ENCODE measurements around the gene TMC1. TPM values are rescaled to one million over a fixed set of nuclear protein-coding genes. Genes with fewer than 3 reads are reported as not detected.

The TMC1 gene
- total RNA-seq, 4 donors from 2014 or later: 0.32 TPM; not detected in 3

GRCh38 chr9:72597181-72597517 lies 75.7 kb downstream of the TMC1 start:
- intact Hi-C loops (cut with DNase I; ENCODE audit: low total_unique reads) (loop anchor here (10.0 kb wide), 2 partner anchors 152 to 202 kb away; no protein-coding TSS in a partner anchor), in situ Hi-C loops (cut with MboI; ENCODE audit: low pct_ligation_motif_present in 1 of 4, low pct_unique_long_range_greater_than_20kb in 1 of 4, low sequenced_read_pairs in 3 of 4) (loop anchor here in 1 of 4 donors (10.0 to 25.0 kb wide), 2 partner anchors 312 to 785 kb away; no protein-coding TSS in a partner anchor)
- 92 to 100% methylated on average over 2 to 8 of the region's 8 CpGs for WGBS, 2 donors (ENCODE audit: low coverage in 1 of 2)
- TF ChIP-seq EP300 (IDR thresholded peaks at IDR 0.05; ENCODE audit: low read depth) (no peak), POLR2AphosphoS5 (IDR thresholded peaks at IDR 0.05) (no peak), CTCF (IDR thresholded peaks at IDR 0.05) (no peak), POLR2A (IDR thresholded peaks at IDR 0.05) (no peak)
- Histone ChIP-seq H3K4me3 (no peak overlapping the region), H3K27ac (no peak overlapping the region), H3K4me1 (peaks cover 0 to 19% (median 11%) of the 10 kb centered on the region in 4 donors), H3K27me3 (no peaks in the 10 kb centered on the region), H3K9me3 (no peaks in the 10 kb centered on the region), H3K36me3 (no peaks in the 10 kb centered on the region)
- no peak for DNase-seq

GRCh38 chr9:72597601-72598000 lies 76.2 kb downstream of the TMC1 start:
- 90 to 91% methylated on average over 3 of the region's 3 CpGs for WGBS, 2 donors (ENCODE audit: low coverage in 1 of 2)

GRCh38 chr9:72598639-72599038 lies 77.2 kb downstream of the TMC1 start:
- no peak for DNase-seq
- in situ Hi-C loops (cut with MboI; ENCODE audit: low pct_ligation_motif_present in 1 of 4, low pct_unique_long_range_greater_than_20kb in 1 of 4, low sequenced_read_pairs in 3 of 4): loop anchor here in 1 of 4 donors (10.0 to 25.0 kb wide), 2 partner anchors 314 to 786 kb away; no protein-coding TSS in a partner anchor

More at GRCh38 chr9:72597601-72598000, 76.2 kb downstream of the TMC1 start:
- no peak for TF ChIP-seq CTCF (IDR thresholded peaks at IDR 0.05)
- no peak for TF ChIP-seq EP300 (IDR thresholded peaks at IDR 0.05; ENCODE audit: low read depth)
- TF ChIP-seq POLR2A (IDR thresholded peaks at IDR 0.05): no peak
- TF ChIP-seq POLR2AphosphoS5 (IDR thresholded peaks at IDR 0.05): no peak
- peaks cover 0 to 16% (median 9%) of the 10 kb centered on the region in 4 donors for H3K4me1 ChIP-seq
- no peaks in the 10 kb centered on the region for H3K9me3 ChIP-seq
- no peaks in the 10 kb centered on the region for H3K36me3 ChIP-seq
- no peaks in the 10 kb centered on the region for H3K27me3 ChIP-seq
- no peak overlapping the region for H3K4me3 ChIP-seq
- in situ Hi-C loops (cut with MboI; ENCODE audit: low pct_ligation_motif_present in 1 of 4, low pct_unique_long_range_greater_than_20kb in 1 of 4, low sequenced_read_pairs in 3 of 4): loop anchor here in 1 of 4 donors (10.0 to 25.0 kb wide), 2 partner anchors 313 to 785 kb away; no protein-coding TSS in a partner anchor
- H3K27ac ChIP-seq: no peak overlapping the region
- intact Hi-C loops (cut with DNase I; ENCODE audit: low total_unique reads): loop anchor here (10.0 kb wide), 2 partner anchors 153 to 203 kb away; no protein-coding TSS in a partner anchor
- DNase-seq: no peak

More at GRCh38 chr9:72598639-72599038, 77.2 kb downstream of the TMC1 start:
- Histone ChIP-seq H3K4me1 (peaks cover 0 to 8% (median 5%) of the 10 kb centered on the region in 4 donors), H3K4me3 (no peak overlapping the region), H3K27ac (no peak overlapping the region), H3K36me3 (no peaks in the 10 kb centered on the region), H3K27me3 (no peaks in the 10 kb centered on the region), H3K9me3 (no peaks in the 10 kb centered on the region)
- intact Hi-C loops (cut with DNase I; ENCODE audit: low total_unique reads): loop anchor here (10.0 kb wide), 2 partner anchors 154 to 204 kb away; no protein-coding TSS in a partner anchor
- 37 to 43% methylated on average over 3 of the region's 3 CpGs for WGBS, 2 donors (ENCODE audit: low coverage in 1 of 2)
- no peak for TF ChIP-seq CTCF (IDR thresholded peaks at IDR 0.05)
- TF ChIP-seq EP300 (IDR thresholded peaks at IDR 0.05; ENCODE audit: low read depth): no peak
- TF ChIP-seq POLR2AphosphoS5 (IDR thresholded peaks at IDR 0.05): no peak
- TF ChIP-seq POLR2A (IDR thresholded peaks at IDR 0.05): no peak

Data from transverse colon (tissue), 4 donors.